ENCODE results near the gene TLE3.
"Not testable (repeated sequence)": the region's sequence is repeated elsewhere in the genome, so short reads cannot be mapped to it uniquely, and the experiment has no call there.

The TLE3 gene

GRCh38 chr15:70142072-70142321 is 44.3 kb upstream of the TLE3 start:
- TF ChIP-seq CTCF (IDR thresholded peaks at IDR 0.05; ENCODE audit: low read length, missing control alignments), result no peak
- H3K4me3 ChIP-seq (replicated peaks; ENCODE audit: low read depth, low read length), result no peak overlapping the region

GRCh38 chr15:70141376-70142071 is 43.8 kb upstream of the TLE3 start:
- no peak for DNase-seq (ENCODE audit: low read depth)
- TF ChIP-seq CTCF (IDR thresholded peaks at IDR 0.05; ENCODE audit: low read length, missing control alignments), result no peak
- no peak overlapping the region for H3K4me3 ChIP-seq (replicated peaks; ENCODE audit: low read depth, low read length)

More at GRCh38 chr15:70142072-70142321, 44.3 kb upstream of the TLE3 start:
- DNase-seq (ENCODE audit: low read depth), result peak; percentile 34

GRCh38 chr15:70140543-70141375 is 43.0 kb upstream of the TLE3 start:
- DNase-seq (ENCODE audit: low read depth), result peak; percentile 88
- H3K4me3 ChIP-seq (replicated peaks; ENCODE audit: low read depth, low read length), result no peak overlapping the region
- TF ChIP-seq CTCF (IDR thresholded peaks at IDR 0.05; ENCODE audit: low read length, missing control alignments), result no peak

GRCh38 chr15:70140025-70140542 is 42.4 kb upstream of the TLE3 start:
- no peak for TF ChIP-seq CTCF (IDR thresholded peaks at IDR 0.05; ENCODE audit: low read length, missing control alignments)
- DNase-seq (ENCODE audit: low read depth), result no peak
- H3K4me3 ChIP-seq (replicated peaks; ENCODE audit: low read depth, low read length), result no peak overlapping the region

GRCh38 chr15:70137967-70138366 is 40.2 kb upstream of the TLE3 start:
- H3K4me3 ChIP-seq (replicated peaks; ENCODE audit: low read depth, low read length), result no peak overlapping the region
- TF ChIP-seq CTCF (IDR thresholded peaks at IDR 0.05; ENCODE audit: low read length, missing control alignments), result no peak
- DNase-seq (ENCODE audit: low read depth), result no peak

GRCh38 chr15:70137021-70137420 is 39.3 kb upstream of the TLE3 start:
- H3K4me3 ChIP-seq (replicated peaks; ENCODE audit: low read depth, low read length); DNase-seq (ENCODE audit: low read depth): not testable (repeated sequence)

GRCh38 chr15:70133781-70134421 is 36.2 kb upstream of the TLE3 start:
- DNase-seq (ENCODE audit: low read depth), result no peak
- H3K4me3 ChIP-seq (replicated peaks; ENCODE audit: low read depth, low read length), result no peak overlapping the region
- no peak for TF ChIP-seq CTCF (IDR thresholded peaks at IDR 0.05; ENCODE audit: low read length, missing control alignments)

Measured in fibroblast of pulmonary artery (primary cell).